GM23338 (cell line): ENCODE measurements around the gene TOM1L2. TPM values are rescaled to one million over a fixed set of nuclear protein-coding genes. Genes with fewer than 3 reads are reported as not detected.

Experiments
- ATAC-seq: fragments of 200-7000 bp; cut with Tn5 transposase; 3 replicates; pipeline ENCODE4 v1.9.1; 2020
- DNase-seq: peaks from one replicate; pipeline ENCODE4 v3.0.0-alpha.2; 2015; ENCODE audit warnings: low spot score
- H2AFZ ChIP-seq: fragments of 200-600 bp; sonication (generic); 2 replicates; pipeline ENCODE4 v1.8.0; 2016; ENCODE audit warnings: antibody characterized with exemption, mild to moderate bottlenecking, moderate library complexity
- H3F3A ChIP-seq: fragments of 200-600 bp; sonication (generic); replicated peaks from 2 replicates; pipeline ENCODE4 v1.8.0; 2017; ENCODE audit warnings: antibody characterized with exemption, mixed run types, low read depth
- H3K27ac ChIP-seq: fragments of 200-600 bp; sonication (generic); 2 replicates; pipeline ENCODE4 v1.6.1; 2016; ENCODE audit warnings: low read depth
- H3K27me3 ChIP-seq: fragments of 200-600 bp; sonication (generic); 2 replicates; pipeline ENCODE4 v1.8.0; 2016; ENCODE audit warnings: mild to moderate bottlenecking, mixed run types, moderate library complexity; ENCODE audit not compliant: insufficient read depth
- H3K36me3 ChIP-seq: fragments of 200-600 bp; sonication (generic); 2 replicates; pipeline ENCODE4 v1.8.0; 2016; ENCODE audit warnings: mild to moderate bottlenecking; ENCODE audit not compliant: insufficient read depth
- H3K4me1 ChIP-seq: fragments of 200-600 bp; sonication (generic); 2 replicates; pipeline ENCODE4 v1.8.0; 2016; ENCODE audit warnings: mild to moderate bottlenecking, moderate library complexity; ENCODE audit not compliant: insufficient read depth
- H3K4me2 ChIP-seq: fragments of 200-600 bp; sonication (generic); 2 replicates; pipeline ENCODE4 v1.7.1; 2017; ENCODE audit warnings: mixed run types
- H3K4me3 ChIP-seq: fragments of 200-600 bp; sonication (generic); 2 replicates; pipeline ENCODE4 v1.6.1; 2016; ENCODE audit warnings: mixed run types
- H3K79me2 ChIP-seq: fragments of 200-600 bp; sonication (generic); replicated peaks from 2 replicates; pipeline ENCODE4 v1.8.0; 2017; ENCODE audit warnings: mild to moderate bottlenecking; ENCODE audit not compliant: insufficient read depth
- H3K9me2 ChIP-seq: fragments of 200-600 bp; sonication (generic); 2 replicates; pipeline ENCODE4 v1.8.0; 2017; ENCODE audit not compliant: insufficient read depth
- H4K20me1 ChIP-seq: fragments of 200-600 bp; sonication (generic); replicated peaks from 2 replicates; pipeline ENCODE4 v1.8.0; 2017; ENCODE audit warnings: mild to moderate bottlenecking; ENCODE audit not compliant: insufficient read depth
- H3K27ac Mint-ChIP-seq: 2 replicates; pipeline ENCODE4 v1.8.0; 2020; ENCODE audit warnings: inconsistent platforms, mild to moderate bottlenecking, moderate library complexity, mixed read lengths
- H3K27me3 Mint-ChIP-seq: 3 replicates; pipeline ENCODE4 v1.8.0; 2022; ENCODE audit warnings: low read depth, mild to moderate bottlenecking, moderate library complexity, mixed read lengths, inconsistent platforms; ENCODE audit not compliant: insufficient read depth, poor library complexity
- H3K36me3 Mint-ChIP-seq: 3 replicates; pipeline ENCODE4 v1.8.0; 2021; ENCODE audit warnings: low read depth, mild to moderate bottlenecking, inconsistent platforms, moderate library complexity, mixed read lengths
- H3K4me1 Mint-ChIP-seq: 3 replicates; pipeline ENCODE4 v1.8.0; 2020; ENCODE audit warnings: mild to moderate bottlenecking, inconsistent platforms, mixed read lengths
- H3K4me3 Mint-ChIP-seq: 3 replicates; pipeline ENCODE4 v1.8.0; 2021; ENCODE audit warnings: moderate library complexity, mild to moderate bottlenecking, inconsistent platforms, mixed read lengths
- H3K9me3 Mint-ChIP-seq: 3 replicates; pipeline ENCODE4 v1.8.0; 2020; ENCODE audit warnings: moderate library complexity, mild to moderate bottlenecking, inconsistent platforms, mixed read lengths
- CREB1 ChIP-seq: fragments of 250-450 bp; sonication (Bioruptor Pico); IDR thresholded peaks from 2 replicates; pipeline ENCODE4 v1.5.0; 2020; ENCODE audit warnings: low read depth, mild to moderate bottlenecking, moderate library complexity
- CTCF ChIP-seq, 2 experiments: fragments of 200-600 bp in 1 of 2; sonication (generic) in 1 of 2; conservative IDR thresholded peaks; 2 replicates each; pipeline versions ENCODE4 v1.5.1 to v1.6.1; 2016 to 2017; ENCODE audit warnings: antibody characterized with exemption in 2 of 2, low read depth in 2 of 2, mild to moderate bottlenecking in 2 of 2, moderate library complexity in 1 of 2
- ETS1 ChIP-seq: IDR thresholded peaks from 2 replicates; pipeline ENCODE4 v1.6.1; 2016; ENCODE audit warnings: antibody characterized with exemption
- EZH2 ChIP-seq: fragments of 200-600 bp; sonication (generic); IDR thresholded peaks from one replicate; pipeline ENCODE4 v1.8.0; 2017; ENCODE audit warnings: antibody characterized with exemption, mild to moderate bottlenecking, low read depth; ENCODE audit not compliant: unreplicated experiment
- EZH2phosphoT487 ChIP-seq: fragments of 200-600 bp; sonication (generic); IDR thresholded peaks from one replicate; pipeline ENCODE4 v1.8.1; 2018; ENCODE audit warnings: antibody characterized with exemption; ENCODE audit not compliant: unreplicated experiment
- JUNB ChIP-seq: IDR thresholded peaks from one replicate; pipeline ENCODE4 v1.6.1; 2016; ENCODE audit warnings: antibody characterized with exemption; ENCODE audit not compliant: unreplicated experiment
- NANOG ChIP-seq: IDR thresholded peaks from 2 replicates; pipeline ENCODE4 v1.6.1; 2016; ENCODE audit warnings: antibody characterized with exemption, borderline replicate concordance
- POLR2AphosphoS5 ChIP-seq: IDR thresholded peaks from 2 replicates; pipeline ENCODE4 v1.6.1; 2016; ENCODE audit warnings: antibody characterized with exemption, low read depth
- STAT1 ChIP-seq: IDR thresholded peaks from one replicate; pipeline ENCODE4 v1.6.1; 2016; ENCODE audit warnings: antibody characterized with exemption; ENCODE audit not compliant: unreplicated experiment
- ZNF114 ChIP-seq: fragments of 250-450 bp; sonication (Bioruptor Pico); IDR thresholded peaks from 2 replicates; pipeline ENCODE4 v1.5.0; 2020; ENCODE audit warnings: mild to moderate bottlenecking, moderate library complexity
- ZNF331 ChIP-seq: fragments of 250-450 bp; sonication (Bioruptor Pico); IDR thresholded peaks from 2 replicates; pipeline ENCODE4 v1.5.0; 2020; ENCODE audit warnings: low read depth, mild to moderate bottlenecking, moderate library complexity
- ZNF462 ChIP-seq: fragments of 250-450 bp; sonication (Bioruptor Pico); IDR thresholded peaks from 2 replicates; pipeline ENCODE4 v1.5.0; 2020; ENCODE audit warnings: mild to moderate bottlenecking, moderate library complexity
- polyA plus RNA-seq: library from polyadenylated mRNA; unstranded; fragments of >200 nt; fragmentation: Nextera tagmentation; extraction: Ambion mirVana; gene quantifications from 2 replicates; pipeline ENCODE4 v1.2.1, GENCODE V29; 2016
- total RNA-seq: library from RNA; depleted of rRNA; stranded (reverse); fragments of >200 nt; shearing (Covaris generic); gene quantifications from 2 replicates; pipeline ENCODE4 v1.2.3, GENCODE V29; 2014
- TF ChIP-seq, protein P1 (sequence below): IDR thresholded peaks from one replicate; pipeline ENCODE4 v1.6.1; 2018; ENCODE audit warnings: antibody characterized with exemption; ENCODE audit not compliant: unreplicated experiment

TOM1L2 gene
- total and polyA plus RNA-seq, 2 experiments from 2014 or later: 3.3 TPM

DNA sequence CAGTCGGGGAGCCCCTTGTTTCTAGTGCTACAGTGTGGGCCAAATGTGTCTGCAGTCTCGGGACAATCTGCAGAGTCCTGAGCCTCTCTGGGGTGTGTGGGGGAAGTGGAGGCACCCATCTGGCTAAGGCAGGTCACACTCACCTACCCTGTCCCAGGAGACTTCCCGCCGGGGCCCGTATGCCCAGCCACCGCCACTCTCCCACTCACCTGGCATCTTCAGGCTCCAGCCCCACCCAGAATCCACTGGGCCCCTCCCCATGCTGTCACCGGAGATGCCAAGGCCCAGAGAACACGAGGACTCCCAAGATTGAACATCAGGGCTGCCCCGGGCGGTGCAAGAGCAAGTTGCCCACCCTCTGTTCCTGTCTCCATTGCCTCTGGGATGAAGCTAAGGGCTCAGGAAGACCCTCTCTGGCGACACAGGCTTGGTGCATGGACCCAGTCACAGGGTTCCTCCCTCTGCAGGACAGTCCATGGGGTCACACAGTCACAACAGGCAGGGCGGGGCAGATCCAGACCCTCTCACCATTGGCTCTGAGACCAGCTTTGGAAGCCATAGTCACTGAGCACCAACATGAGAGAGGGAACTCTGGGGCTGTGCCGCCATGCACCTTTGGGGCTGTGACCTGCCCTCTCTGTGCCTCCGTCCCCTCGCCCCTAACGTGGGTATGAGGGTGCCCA, 173.5 kb downstream of the TOM1L2 start:
- Histone ChIP-seq H3K4me2 (no peak overlapping the region), H3K4me3 (no peak overlapping the region), H3K27ac (no peak overlapping the region), H3K79me2 (no peaks in the 10 kb centered on the region), H4K20me1 (no peaks in the 10 kb centered on the region), H3K27me3 (no peaks in the 10 kb centered on the region), H3K9me2 (no peaks in the 10 kb centered on the region), H3F3A (no peaks in the 10 kb centered on the region), H3K36me3 (no peaks in the 10 kb centered on the region), H3K4me1 (no peaks in the 10 kb centered on the region), H2AFZ (no peak overlapping the region)
- no peak overlapping the region for H3K27ac Mint-ChIP-seq
- H3K4me1 Mint-ChIP-seq: peaks cover 14% of the 10 kb centered on the region
- H3K27me3 Mint-ChIP-seq: peaks cover 4% of the 10 kb centered on the region
- H3K4me3 Mint-ChIP-seq: no peak overlapping the region
- no peaks in the 10 kb centered on the region for H3K36me3 Mint-ChIP-seq
- H3K9me3 Mint-ChIP-seq: no peaks in the 10 kb centered on the region
- TF ChIP-seq CREB1 (CRISPR knock-in tag) (no peak), EZH2phosphoT487 (no peak), STAT1 (no peak), JUNB (no peak), CTCF (conservative IDR thresholded peaks at IDR 0.05; ENCODE audit: low read depth in 2 of 2) (no peak), NANOG (no peak), ZNF331 (CRISPR knock-in tag) (no peak), POLR2AphosphoS5 (no peak), ZNF462 (CRISPR knock-in tag) (no peak), EZH2 (no peak), ETS1 (no peak), ZNF114 (CRISPR knock-in tag) (no peak)
- TF ChIP-seq, protein P1, sequence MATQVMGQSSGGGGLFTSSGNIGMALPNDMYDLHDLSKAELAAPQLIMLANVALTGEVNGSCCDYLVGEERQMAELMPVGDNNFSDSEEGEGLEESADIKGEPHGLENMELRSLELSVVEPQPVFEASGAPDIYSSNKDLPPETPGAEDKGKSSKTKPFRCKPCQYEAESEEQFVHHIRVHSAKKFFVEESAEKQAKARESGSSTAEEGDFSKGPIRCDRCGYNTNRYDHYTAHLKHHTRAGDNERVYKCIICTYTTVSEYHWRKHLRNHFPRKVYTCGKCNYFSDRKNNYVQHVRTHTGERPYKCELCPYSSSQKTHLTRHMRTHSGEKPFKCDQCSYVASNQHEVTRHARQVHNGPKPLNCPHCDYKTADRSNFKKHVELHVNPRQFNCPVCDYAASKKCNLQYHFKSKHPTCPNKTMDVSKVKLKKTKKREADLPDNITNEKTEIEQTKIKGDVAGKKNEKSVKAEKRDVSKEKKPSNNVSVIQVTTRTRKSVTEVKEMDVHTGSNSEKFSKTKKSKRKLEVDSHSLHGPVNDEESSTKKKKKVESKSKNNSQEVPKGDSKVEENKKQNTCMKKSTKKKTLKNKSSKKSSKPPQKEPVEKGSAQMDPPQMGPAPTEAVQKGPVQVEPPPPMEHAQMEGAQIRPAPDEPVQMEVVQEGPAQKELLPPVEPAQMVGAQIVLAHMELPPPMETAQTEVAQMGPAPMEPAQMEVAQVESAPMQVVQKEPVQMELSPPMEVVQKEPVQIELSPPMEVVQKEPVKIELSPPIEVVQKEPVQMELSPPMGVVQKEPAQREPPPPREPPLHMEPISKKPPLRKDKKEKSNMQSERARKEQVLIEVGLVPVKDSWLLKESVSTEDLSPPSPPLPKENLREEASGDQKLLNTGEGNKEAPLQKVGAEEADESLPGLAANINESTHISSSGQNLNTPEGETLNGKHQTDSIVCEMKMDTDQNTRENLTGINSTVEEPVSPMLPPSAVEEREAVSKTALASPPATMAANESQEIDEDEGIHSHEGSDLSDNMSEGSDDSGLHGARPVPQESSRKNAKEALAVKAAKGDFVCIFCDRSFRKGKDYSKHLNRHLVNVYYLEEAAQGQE: no peak
- ATAC-seq (no peak), DNase-seq (no peak)
